D721Med (cell line): ENCODE results near the gene DOCK2.

ENCODE experiments used
- DNase-seq: peaks from one replicate; pipeline ENCODE4 v3.0.0; 2011; ENCODE audit warnings: low spot score; ENCODE audit not compliant: insufficient read length
- FAIRE-seq: peaks from 2 replicates; lab custom pipeline; 2011; peaks lifted over from hg19 to GRCh38; lab: Jason Lieb, UNC
- TF ChIP-seq, protein P1 (sequence below): IDR thresholded peaks from 2 replicates; pipeline ENCODE4 v1.5.1; 2012; ENCODE audit warnings: mild to moderate bottlenecking, control low read depth; ENCODE audit not compliant: insufficient read depth; ENCODE audit errors: missing control alignments

Gene DOCK2

DNA sequence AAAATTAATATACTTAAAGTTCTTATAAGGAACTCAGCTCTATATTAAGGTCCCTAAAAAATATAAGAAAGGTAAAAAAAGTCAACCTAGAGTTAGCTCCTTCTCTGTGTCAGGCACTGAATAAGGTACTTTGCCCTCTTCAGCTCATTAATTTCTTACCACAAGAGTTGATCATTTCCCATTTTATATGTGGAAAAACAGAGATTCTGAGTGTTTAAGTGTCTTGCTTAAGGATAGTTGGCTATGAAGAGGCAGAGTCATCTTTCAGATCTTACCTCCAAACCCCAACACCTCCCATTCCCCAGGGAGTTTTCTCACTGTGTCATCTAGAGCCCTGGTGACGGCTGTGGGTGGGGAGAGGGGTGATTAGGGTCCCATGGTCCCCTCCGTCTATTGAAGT is 302.7 kb downstream of the DOCK2 start:
- FAIRE-seq, result no peak
- TF ChIP-seq, protein P1, sequence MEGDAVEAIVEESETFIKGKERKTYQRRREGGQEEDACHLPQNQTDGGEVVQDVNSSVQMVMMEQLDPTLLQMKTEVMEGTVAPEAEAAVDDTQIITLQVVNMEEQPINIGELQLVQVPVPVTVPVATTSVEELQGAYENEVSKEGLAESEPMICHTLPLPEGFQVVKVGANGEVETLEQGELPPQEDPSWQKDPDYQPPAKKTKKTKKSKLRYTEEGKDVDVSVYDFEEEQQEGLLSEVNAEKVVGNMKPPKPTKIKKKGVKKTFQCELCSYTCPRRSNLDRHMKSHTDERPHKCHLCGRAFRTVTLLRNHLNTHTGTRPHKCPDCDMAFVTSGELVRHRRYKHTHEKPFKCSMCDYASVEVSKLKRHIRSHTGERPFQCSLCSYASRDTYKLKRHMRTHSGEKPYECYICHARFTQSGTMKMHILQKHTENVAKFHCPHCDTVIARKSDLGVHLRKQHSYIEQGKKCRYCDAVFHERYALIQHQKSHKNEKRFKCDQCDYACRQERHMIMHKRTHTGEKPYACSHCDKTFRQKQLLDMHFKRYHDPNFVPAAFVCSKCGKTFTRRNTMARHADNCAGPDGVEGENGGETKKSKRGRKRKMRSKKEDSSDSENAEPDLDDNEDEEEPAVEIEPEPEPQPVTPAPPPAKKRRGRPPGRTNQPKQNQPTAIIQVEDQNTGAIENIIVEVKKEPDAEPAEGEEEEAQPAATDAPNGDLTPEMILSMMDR, result no peak
- DNase-seq, result no peak

DNA sequence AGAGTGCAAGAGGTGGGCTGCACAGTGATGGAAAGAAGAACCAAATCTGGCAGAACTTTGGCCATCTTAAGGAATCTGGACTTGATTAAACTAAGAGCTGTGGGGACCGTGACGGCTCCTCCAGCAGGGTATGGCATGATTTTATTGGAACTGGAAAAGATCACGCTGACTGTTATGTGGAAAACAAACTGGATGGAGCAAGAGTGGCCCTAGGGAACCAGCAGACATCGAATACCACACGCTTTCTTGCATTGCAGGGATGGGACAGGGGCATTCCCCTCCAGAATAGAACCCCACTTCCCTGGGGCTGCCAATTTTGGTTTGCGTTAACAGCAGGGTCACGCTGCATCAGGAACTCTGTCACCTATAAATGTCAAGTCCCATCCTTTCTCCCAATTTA is 304.5 kb downstream of the DOCK2 start:
- TF ChIP-seq, protein P1, result no peak
- FAIRE-seq (no peak), DNase-seq (no peak)

- DNase-seq, result no peak
- no peak for FAIRE-seq
- TF ChIP-seq, protein P1, result no peak
Observed at GRCh38 chr5:169942181-169942580, 305.1 kb downstream of the DOCK2 start.

DNA sequence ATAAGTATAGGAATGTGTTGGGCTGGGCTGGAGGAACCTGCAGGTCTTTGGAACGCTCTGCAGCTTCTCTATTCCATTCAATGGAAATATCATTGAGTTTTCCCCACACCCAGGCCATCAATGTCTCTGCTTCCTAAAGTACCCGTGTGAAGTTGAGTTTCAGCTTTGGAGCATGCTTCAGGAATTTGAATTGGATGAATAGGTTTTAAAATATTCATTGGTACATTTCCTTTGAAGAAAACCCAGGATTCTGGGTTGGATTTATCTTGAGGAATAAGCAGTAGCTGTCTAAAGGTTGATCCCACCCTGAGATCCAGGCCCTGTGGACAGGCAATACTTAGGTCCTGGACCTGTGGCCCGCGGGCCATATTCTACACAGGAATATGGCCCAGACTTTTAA is 306.0 kb downstream of the DOCK2 start:
- FAIRE-seq (no peak), DNase-seq (no peak)
- TF ChIP-seq, protein P1, result no peak

- FAIRE-seq (no peak), DNase-seq (no peak)
- TF ChIP-seq, protein P1, result no peak
Observed at GRCh38 chr5:169944115-169944514, 307.0 kb downstream of the DOCK2 start.

DNA sequence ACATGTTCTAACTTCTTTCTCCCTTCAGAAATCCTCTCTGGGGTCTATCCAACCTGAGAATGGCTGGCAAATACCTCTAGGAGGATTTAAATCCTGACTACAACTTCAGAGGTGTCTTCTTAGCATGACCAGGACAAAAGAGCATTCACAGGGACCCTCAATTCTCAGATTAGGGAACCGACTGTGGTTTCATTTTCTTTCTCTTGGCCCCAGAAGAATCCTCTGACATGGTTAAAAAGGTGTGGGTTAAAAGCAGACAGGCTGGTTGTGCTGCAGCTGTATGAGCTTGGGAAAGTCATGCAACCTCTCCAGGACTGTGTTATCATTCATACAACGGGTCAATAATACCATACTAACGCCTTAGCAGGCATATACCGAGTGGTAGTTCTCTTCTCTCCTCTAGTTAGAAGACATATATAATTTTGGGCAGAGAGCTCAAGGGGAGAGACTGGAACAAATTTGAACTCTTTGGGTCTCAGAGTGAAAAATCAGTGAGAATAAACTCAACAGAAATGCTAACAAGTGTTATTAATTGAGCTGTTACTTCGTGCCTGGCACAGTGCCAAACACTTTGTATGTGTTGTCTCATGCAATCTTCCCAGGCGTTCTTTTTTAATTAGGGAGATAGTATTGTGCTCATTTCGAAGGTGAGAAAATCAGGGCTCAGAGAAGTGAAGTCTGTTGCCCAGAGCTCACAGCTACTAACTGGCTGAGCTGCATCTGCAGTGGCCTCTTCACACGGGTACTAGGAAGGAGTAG is 308.0 kb downstream of the DOCK2 start:
- DNase-seq, result no peak
- TF ChIP-seq, protein P1, result no peak
- FAIRE-seq, result no peak

DNA sequence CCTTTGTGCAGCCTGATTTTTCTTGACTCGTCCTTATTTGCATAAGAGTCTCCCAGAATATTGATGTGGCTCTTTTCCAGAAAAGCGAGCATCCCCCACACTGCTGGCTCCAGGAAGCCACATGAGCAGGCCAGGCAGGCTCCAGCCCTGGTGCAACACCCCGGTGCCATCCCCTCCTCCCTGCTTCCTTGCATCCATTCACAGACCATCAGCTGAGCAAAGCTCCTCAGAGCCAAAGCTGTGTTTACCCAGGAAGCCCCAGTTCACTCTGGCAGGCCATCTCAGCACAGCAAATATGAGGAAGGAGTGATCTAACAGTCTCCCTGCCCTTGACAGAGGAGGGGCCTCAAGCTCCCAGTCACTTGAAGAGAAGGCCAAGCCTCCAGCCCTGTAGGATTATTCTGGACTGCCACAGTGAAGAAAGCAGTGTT is 308.8 kb downstream of the DOCK2 start:
- TF ChIP-seq, protein P1, result no peak
- FAIRE-seq (no peak), DNase-seq (no peak)
